ACC112 (cell line): Measurements from ENCODE around the gene MTHFD1.
A peak's percentile ranks its signal among the peaks of the same experiment; 100 is the strongest.

ENCODE experiments used
- H2AFZ ChIP-seq: fragments of 200-600 bp; sonication (generic); one replicate; pipeline ENCODE4 v1.6.0; 2017; ENCODE audit warnings: antibody characterized with exemption, low read length; ENCODE audit not compliant: unreplicated experiment
- H3K27ac ChIP-seq: fragments of 200-600 bp; sonication (generic); 2 replicates; pipeline ENCODE4 v1.5.1; 2014; ENCODE audit warnings: low read depth, mild to moderate bottlenecking, antibody characterized with exemption, low read length, moderate library complexity
- H3K27me3 ChIP-seq: fragments of 200-600 bp; sonication (generic); 2 replicates; pipeline ENCODE4 v1.6.1; 2014; ENCODE audit warnings: mild to moderate bottlenecking, antibody characterized with exemption, low read length, moderate library complexity, mixed read lengths; ENCODE audit not compliant: insufficient read depth
- H3K36me3 ChIP-seq: fragments of 200-600 bp; sonication (generic); 2 replicates; pipeline ENCODE4 v1.6.1; 2016; ENCODE audit warnings: mild to moderate bottlenecking, antibody characterized with exemption, low read length, moderate library complexity, mixed read lengths; ENCODE audit not compliant: insufficient read depth
- H3K4me1 ChIP-seq: fragments of 200-600 bp; sonication (generic); one replicate; pipeline ENCODE4 v1.6.1; 2016; ENCODE audit warnings: low read length, mixed read lengths; ENCODE audit not compliant: insufficient read depth, unreplicated experiment, control insufficient read depth
- H3K4me3 ChIP-seq: fragments of 200-600 bp; sonication (generic); 2 replicates; pipeline ENCODE4 v1.5.1; 2014; ENCODE audit warnings: mild to moderate bottlenecking, low read depth, low read length
- H3K79me2 ChIP-seq: fragments of 200-600 bp; sonication (generic); one replicate; pipeline ENCODE4 v1.6.0; 2016; ENCODE audit warnings: low read length; ENCODE audit not compliant: control insufficient read depth, unreplicated experiment, insufficient read depth

The MTHFD1 gene

DNA sequence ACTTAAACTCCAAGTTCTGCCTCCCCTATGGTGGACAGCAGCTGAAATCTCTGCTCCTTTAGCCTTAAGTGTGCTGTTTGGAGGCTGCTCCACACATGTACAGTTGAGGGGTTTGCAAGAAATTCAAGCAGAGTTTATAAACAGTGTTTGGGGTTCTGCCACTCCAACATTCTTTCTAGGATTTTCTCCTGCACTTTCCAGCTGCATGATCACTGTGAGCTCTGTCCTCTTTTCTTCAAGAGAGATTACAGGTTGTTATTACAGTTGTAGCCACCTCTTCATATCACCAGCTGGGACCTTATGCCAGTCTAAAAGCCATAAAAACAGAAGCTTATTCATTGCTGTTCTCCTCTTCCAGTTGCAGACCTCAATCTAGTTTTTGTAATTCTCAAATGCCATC lies 107.1 kb downstream of the MTHFD1 start:
- H3K79me2 ChIP-seq = peaks cover 36% of the 10 kb centered on the region
- no peak overlapping the region for H3K4me3 ChIP-seq
- no peak overlapping the region for H2AFZ ChIP-seq
- H3K27me3 ChIP-seq = no peaks in the 10 kb centered on the region
- H3K36me3 ChIP-seq = peaks cover 14% of the 10 kb centered on the region; the same call in 1 of the 2 replicates
- peaks cover 8% of the 10 kb centered on the region for H3K4me1 ChIP-seq
- H3K27ac ChIP-seq = no peak overlapping the region

DNA sequence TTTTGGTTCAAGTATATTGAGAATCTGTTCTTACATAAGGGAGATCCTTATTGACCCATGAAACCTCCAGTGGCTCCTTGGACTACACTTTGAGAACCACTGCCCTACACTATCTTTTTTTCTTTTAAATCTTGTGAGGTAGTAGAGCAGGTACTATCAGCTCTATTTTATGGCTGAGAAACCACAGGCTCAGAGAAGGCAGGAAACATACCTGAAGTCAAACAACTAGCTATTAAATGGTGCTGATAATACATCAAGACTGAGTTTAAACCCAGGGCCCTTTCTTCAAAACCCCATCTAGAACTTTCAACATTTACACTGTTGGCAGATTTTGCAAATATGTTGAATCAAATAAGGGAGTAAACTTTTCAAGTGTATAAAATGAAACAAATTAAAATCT lies 108.6 kb downstream of the MTHFD1 start:
- H3K4me1 ChIP-seq = peaks cover 19% of the 10 kb centered on the region
- H2AFZ ChIP-seq = no peak overlapping the region
- no peak overlapping the region for H3K4me3 ChIP-seq
- no peak overlapping the region for H3K27ac ChIP-seq
- H3K36me3 ChIP-seq = peaks cover 9% of the 10 kb centered on the region; the same call in 1 of the 2 replicates
- peaks cover 43% of the 10 kb centered on the region for H3K79me2 ChIP-seq
- H3K27me3 ChIP-seq = no peaks in the 10 kb centered on the region

DNA sequence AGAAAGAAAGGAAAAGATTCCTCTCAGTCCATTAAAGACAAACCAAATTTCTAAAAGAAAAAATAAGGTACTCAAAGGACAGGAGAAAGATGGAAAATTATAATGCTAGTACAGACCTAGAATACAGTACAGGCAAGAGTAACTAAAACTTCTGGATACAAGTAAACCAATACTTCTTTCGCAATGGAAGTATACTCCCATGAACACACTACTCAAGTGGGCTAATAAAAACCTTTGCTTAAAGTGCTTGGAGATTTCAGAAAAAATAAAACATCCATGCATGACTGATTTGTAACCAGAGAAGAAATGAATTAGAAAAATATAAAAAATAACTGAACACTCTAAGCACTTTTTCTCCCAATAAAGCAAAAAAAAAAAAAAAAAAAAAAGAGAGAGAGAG lies 111.9 kb downstream of the MTHFD1 start:
- Histone ChIP-seq H2AFZ (no peak overlapping the region), H3K36me3 (peaks cover 8% of the 10 kb centered on the region; the same call in 1 of the 2 replicates), H3K4me1 (peaks cover 26% of the 10 kb centered on the region), H3K27ac (peak overlapping the region; percentile 9; the same call in 1 of the 2 replicates), H3K4me3 (peak overlapping the region; percentile 27; the same call in 1 of the 2 replicates), H3K27me3 (no peaks in the 10 kb centered on the region), H3K79me2 (peaks cover 46% of the 10 kb centered on the region)

DNA sequence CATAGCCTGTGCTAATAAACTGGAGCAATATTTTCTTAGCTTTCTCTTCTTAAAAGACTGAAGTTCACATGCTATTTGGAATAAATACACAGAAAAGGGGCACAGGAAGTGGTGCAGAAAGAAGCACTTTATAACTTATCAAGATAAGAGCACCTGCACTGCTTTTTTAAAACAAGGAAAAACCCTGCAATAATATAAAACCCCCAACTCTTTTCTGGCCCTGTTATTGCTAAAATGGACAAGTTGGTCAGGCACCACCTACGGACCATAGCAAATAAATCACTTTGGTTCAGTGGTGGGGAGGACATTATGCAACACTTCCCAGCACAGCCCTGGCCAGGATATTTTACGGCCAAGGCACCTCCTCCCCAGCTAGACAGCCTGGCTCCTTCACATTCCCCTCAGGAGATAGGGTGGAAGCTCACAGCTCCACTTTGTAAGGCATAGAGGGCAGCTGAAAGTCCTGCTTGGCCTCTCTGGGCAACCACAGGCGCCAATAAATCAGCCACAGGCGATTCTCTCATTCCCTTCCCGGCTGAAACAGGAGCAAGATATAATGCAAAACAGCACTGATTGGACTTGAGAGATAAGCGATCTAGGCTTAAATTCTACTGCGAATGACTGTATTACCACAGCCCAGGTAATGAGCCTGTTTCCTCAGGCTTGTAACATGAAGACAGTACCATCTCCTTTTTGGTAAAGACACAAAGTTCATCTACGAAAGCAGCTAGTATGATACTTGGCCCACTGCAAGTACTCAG lies 113.4 kb downstream of the MTHFD1 start:
- Histone ChIP-seq H3K4me1 (peaks cover 29% of the 10 kb centered on the region), H2AFZ (peak overlapping the region; percentile 71), H3K27me3 (no peaks in the 10 kb centered on the region), H3K27ac (peak overlapping the region; percentile 98), H3K36me3 (peaks cover 5% of the 10 kb centered on the region; the same call in 1 of the 2 replicates), H3K79me2 (peaks cover 59% of the 10 kb centered on the region), H3K4me3 (peak overlapping the region; percentile 84)

DNA sequence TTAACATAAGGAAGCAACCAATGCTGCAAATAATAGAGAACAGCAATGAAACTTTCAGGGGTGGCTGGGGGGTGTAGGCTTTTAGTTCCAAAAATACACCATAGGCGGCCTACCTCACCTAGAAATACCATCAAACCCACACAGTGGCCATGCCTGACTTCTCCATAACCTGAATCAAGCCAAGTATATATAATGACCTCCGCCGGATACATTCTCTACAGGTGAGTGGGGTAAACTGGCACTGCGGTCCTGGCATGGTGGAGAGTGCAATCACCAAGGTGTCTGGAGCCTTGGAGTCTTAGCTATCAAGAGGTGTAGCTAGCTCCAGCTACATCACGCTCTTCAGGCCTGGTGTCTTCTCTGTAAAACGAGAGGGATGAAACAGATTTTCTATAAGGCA lies 114.3 kb downstream of the MTHFD1 start:
- Histone ChIP-seq H3K27me3 (no peaks in the 10 kb centered on the region), H3K36me3 (peaks cover 4% of the 10 kb centered on the region; the same call in 1 of the 2 replicates), H3K27ac (peak overlapping the region; percentile 98), H3K79me2 (peaks cover 65% of the 10 kb centered on the region), H2AFZ (peak overlapping the region; percentile 85), H3K4me3 (peak overlapping the region; percentile 84), H3K4me1 (peaks cover 38% of the 10 kb centered on the region)

DNA sequence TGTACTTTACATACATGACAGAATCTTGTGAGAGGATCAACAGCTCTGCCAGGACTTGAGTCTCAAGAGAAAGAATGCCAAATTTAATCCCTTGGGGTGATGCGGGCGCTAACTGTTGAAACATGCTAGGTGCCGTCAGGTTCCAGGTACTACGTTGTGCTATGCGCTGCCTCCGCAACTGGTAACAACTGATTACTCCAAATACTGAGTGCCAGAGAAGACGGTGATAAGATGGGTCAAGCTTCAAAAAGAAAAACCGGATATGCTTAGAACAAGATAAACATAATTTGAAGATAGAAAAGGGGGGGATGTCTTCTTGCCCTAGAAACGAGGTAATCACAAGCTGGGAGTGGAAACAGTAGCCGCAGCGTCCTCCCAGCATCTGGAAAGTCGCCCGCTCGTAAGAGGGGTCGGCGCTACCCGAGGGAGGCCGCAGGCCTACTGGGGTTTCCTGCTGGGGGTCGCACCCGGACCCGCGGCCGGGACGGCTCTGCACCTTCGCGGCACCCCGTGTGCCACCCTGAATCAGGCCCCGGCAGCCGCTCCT lies 114.8 kb downstream of the MTHFD1 start:
- peak overlapping the region; percentile 98 for H3K27ac ChIP-seq
- peaks cover 43% of the 10 kb centered on the region for H3K4me1 ChIP-seq
- H3K79me2 ChIP-seq = peaks cover 67% of the 10 kb centered on the region
- no peaks in the 10 kb centered on the region; the same call in 1 of the 2 replicates for H3K36me3 ChIP-seq
- peak overlapping the region; percentile 85 for H2AFZ ChIP-seq
- H3K27me3 ChIP-seq = no peaks in the 10 kb centered on the region
- peak overlapping the region; percentile 84 for H3K4me3 ChIP-seq

DNA sequence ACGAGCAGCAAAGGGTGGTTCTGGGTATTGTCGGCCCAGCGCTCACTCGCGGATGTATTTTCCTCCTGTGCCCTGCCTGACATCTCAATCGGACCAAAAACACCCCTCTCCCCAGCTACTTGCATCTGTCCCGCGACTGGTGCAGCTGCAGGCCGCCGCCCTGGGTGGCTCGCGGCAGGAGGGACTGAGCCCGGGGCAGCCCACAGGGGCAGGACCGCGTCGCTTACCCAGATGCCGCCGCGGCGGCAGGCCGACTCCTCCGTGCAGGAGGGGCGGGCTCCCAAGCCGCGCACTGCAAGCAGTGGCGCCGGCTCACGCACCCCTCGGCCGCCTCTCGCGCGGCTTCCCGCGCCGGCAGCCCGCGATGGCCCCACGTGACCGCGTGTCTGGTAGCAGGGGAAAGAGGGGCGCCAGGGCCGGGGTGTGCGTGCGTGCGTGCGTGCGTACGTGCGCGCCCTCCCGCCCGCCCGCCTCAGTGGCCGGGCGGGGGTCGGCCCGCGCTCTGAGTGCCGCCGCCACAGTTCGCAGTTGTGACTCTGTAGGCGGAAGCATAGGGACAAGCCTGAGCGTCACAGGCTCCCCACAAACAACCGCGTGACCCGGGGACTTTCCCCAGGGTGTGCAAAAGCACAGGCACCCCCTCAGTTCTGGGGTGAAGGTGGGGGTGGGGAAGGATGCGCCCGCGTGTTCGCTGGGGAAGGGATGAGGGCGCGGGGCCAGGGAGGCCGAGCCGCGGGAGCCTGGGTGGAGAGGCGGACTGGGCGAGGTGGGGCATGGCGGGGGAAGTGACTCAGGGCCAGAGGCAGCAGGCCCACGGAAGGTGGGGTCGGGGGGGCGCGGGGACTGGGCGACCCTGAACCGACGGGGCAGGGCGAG lies 115.5 kb downstream of the MTHFD1 start, which contains the start of gene ZBTB25:
Gene ZBTB25 (minus strand): TSS at position 405 of the 876 bp plus-strand sequence. CDS start 13,305 bp downstream, outside the sequence.
- H3K4me1 ChIP-seq = peaks cover 50% of the 10 kb centered on the region
- H3K27ac ChIP-seq = peak within 1 kb of the TSS; percentile 98
- peak within 1 kb of the TSS; percentile 84 for H3K4me3 ChIP-seq
- H3K27me3 ChIP-seq = no peaks in the 10 kb centered on the region
- peak within 1 kb of the TSS; percentile 85 for H2AFZ ChIP-seq
- H3K36me3 ChIP-seq = no peaks in the 10 kb centered on the region; the same call in 1 of the 2 replicates
- H3K79me2 ChIP-seq = peaks cover 73% of the 10 kb centered on the region

DNA sequence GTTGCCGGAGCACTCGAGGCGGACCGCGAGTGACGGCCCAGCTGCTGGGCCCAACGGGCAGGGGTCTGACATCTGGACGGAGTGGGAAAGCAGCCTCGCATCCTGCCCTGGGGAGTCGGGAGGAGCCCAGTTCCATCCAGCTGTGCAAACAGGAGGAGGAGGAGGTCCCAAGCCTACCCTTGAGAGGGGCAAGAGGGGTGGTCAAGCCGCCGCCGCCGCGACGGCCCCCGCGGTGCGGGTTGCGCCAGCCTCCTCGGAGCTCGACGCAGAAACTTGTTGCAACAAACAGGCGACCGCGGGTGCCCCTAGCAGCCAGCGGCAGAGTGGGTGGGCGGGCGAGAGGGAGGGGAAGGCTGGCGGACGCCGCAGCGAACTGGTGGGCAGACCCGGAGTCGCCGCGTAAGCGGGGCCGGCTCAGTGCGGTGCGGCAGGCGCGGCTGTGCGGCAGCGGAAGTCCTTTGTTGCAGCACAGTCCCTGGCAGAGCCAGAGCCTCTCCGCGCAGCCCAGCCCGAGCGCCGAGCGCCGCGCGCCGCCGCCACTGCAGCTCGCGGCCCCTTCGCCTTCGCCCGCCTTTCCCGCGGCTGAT lies 116.2 kb downstream of the MTHFD1 start, which contains the start of gene ZBTB1:
Gene ZBTB1 (plus strand): TSS at position 461 of the 587 bp plus-strand sequence. CDS start 16,735 bp downstream, outside the sequence.
- Histone ChIP-seq H2AFZ (peak within 1 kb of the TSS; percentile 81), H3K27ac (peak within 1 kb of the TSS; percentile 98), H3K4me1 (peaks cover 57% of the 10 kb centered on the region), H3K36me3 (no peaks in the 10 kb centered on the region), H3K27me3 (no peaks in the 10 kb centered on the region), H3K4me3 (peak within 1 kb of the TSS; percentile 84), H3K79me2 (peaks cover 74% of the 10 kb centered on the region)

DNA sequence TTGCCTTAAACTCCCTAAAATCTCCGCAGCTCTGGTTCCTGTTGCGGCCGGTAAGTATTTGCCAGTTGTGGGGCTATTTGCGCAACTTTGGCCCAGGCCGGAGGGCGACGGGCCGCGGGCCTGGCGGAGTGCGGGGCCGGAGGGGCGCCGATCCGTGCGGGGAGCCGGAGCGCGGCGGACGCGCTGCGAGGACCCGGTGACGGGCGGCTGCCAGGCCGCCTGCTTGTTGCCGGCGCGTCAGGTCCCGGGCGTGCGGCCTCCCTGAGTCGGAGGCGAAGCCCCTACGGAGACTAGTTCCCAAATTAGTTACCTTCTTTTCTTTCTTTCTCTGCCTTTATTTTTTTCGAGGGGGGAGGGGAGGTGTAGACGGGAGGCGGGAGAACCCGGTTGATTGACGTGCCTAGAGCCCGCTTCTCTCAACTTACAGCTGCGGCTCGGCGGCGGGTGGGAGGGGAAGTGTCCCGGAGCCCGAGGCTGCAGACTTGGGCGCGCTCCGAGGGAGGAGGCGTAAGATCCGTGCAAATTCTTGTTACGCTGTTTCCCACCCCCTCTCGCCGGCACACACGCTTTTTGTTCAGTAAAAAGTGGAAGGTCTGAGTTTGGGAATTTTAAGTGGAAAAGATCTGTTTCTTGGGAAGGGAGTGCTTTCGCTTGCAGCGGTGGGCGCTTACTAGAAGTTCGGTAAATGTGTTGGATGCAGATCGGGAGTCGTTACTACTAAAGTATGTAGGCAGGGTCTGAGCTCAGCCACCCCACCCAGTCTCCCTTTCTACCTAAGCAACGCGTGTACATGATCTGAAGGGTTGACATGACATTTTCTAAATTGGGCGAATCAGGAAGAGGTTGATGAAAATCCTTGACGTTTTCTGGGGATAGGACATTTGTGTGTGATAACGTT lies 117.0 kb downstream of the MTHFD1 start:
- peak overlapping the region; percentile 57 for H2AFZ ChIP-seq
- H3K27me3 ChIP-seq = no peaks in the 10 kb centered on the region
- H3K36me3 ChIP-seq = no peaks in the 10 kb centered on the region
- H3K27ac ChIP-seq = peak overlapping the region; percentile 98
- peak overlapping the region; percentile 84 for H3K4me3 ChIP-seq
- peaks cover 73% of the 10 kb centered on the region for H3K79me2 ChIP-seq
- peaks cover 53% of the 10 kb centered on the region for H3K4me1 ChIP-seq
